ENCODE measurements around the gene DACT3. TPM values are rescaled to one million over a fixed set of nuclear protein-coding genes. Genes with fewer than 3 reads are reported as not detected.
A peak's percentile ranks its signal among the peaks of the same experiment; 100 is the strongest.

The DACT3 gene
- total and polyA plus RNA-seq, 3 experiments from 2014 or later = 2.5 TPM; not detected in 1

DNA sequence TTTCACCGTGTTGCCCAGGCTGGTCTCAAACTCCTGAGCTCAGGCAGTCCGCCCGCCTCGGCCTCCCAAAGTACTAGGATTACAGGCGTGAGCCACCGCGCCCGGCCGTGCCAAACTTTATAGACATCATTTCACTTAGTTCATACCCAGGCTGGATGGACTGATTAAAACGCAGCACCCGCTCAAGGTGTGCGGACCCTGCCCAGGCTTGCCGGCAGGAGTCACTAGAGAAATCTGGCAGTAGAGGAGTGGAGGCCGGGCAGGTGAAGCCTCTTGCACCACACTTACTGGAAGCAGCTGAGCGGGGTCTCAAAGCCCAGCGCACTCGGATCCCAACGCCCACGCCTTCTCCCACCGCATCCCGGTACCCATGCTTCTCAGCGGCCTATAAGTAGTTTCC is 47.5 kb downstream of the DACT3 start:
- Histone ChIP-seq H3K9me3 (ENCODE audit: low read length) (no peaks in the 10 kb centered on the region), H3K27ac (ENCODE audit: low read depth, low read length) (no peak overlapping the region), H3K36me3 (ENCODE audit: insufficient read depth, low read length) (peaks cover 11% of the 10 kb centered on the region), H3K4me3 (ENCODE audit: low read length) (no peak overlapping the region), H3K27me3 (ENCODE audit: insufficient read depth, low read length, poor library complexity, severe bottlenecking) (no peaks in the 10 kb centered on the region), H3K4me1 (ENCODE audit: insufficient read depth, low read length) (peaks cover 74% of the 10 kb centered on the region)
- DNase-seq = peak in 1 of 5 donors; percentile 43
- ChIA-PET CTCF (interaction anchor here (0.6 to 4.9 kb wide), 18 partner anchors 9 to 255 kb away, joined by 3 to 66 read pairs (median 4); partner anchors contain the start of genes CALM3, DACT3 and PTGIR), POLR2A (interaction anchor here (1.4 to 1.5 kb wide), 2 partner anchors 12 to 48 kb away, joined by 3 to 10 read pairs; partner anchors contain the start of genes CALM3 and DACT3)
- Mint-ChIP-seq H3K9me3 (no peaks in the 10 kb centered on the region), H3K36me3 (peaks cover 0 to 24% (median 4%) of the 10 kb centered on the region in 3 donors), H3K27ac (peak overlapping the region in 7 of 8 donors; percentile 23 to 79 (median 71)), H3K4me3 (no peak overlapping the region), H3K27me3 (peaks cover 0 to 3% of the 10 kb centered on the region in 2 donors), H3K4me1 (peaks cover 42 to 55% (median 48%) of the 10 kb centered on the region in 3 donors)

DNA sequence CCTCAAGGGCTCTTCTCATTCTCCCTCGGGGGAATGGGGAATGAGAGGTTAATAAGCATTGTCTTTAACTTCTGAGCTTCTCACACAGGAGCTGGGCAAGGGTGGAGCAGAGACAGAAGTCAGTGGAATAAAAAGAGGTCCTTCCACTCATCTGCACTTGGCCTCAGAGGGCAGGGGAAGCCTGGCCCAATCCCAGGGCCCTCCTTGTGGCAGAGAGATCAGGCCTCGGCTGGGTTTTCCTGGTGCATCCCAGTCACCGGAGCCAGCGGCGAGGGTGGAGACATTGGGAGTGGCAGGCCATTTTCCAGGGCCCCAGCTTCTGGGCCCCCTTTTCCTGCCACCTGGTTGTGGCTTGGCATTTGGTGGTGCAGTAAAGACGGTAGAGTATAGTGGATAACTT is 49.2 kb downstream of the DACT3 start:
- peak overlapping the region; percentile 20 for H3K4me3 ChIP-seq (ENCODE audit: low read length)
- peak overlapping the region; percentile 87 to 97 (median 93) for H3K27ac Mint-ChIP-seq
- H3K9me3 ChIP-seq (ENCODE audit: low read length) = no peaks in the 10 kb centered on the region
- peaks cover 0 to 2% of the 10 kb centered on the region in 2 donors for H3K27me3 Mint-ChIP-seq
- peaks cover 61% of the 10 kb centered on the region for H3K4me1 ChIP-seq (ENCODE audit: insufficient read depth, low read length)
- H3K27me3 ChIP-seq (ENCODE audit: insufficient read depth, low read length, poor library complexity, severe bottlenecking) = no peaks in the 10 kb centered on the region
- H3K4me1 Mint-ChIP-seq = peaks cover 45 to 52% (median 51%) of the 10 kb centered on the region in 3 donors
- no peak overlapping the region for H3K27ac ChIP-seq (ENCODE audit: low read depth, low read length)
- H3K36me3 Mint-ChIP-seq = peaks cover 3 to 41% (median 10%) of the 10 kb centered on the region in 3 donors
- H3K36me3 ChIP-seq (ENCODE audit: insufficient read depth, low read length) = peaks cover 26% of the 10 kb centered on the region
- H3K4me3 Mint-ChIP-seq = peak overlapping the region; percentile 65 to 85 (median 71)
- ChIA-PET CTCF (interaction anchor here (0.7 to 4.9 kb wide), 12 partner anchors 9 to 146 kb away, joined by 3 to 66 read pairs (median 4); partner anchors contain the start of genes CALM3 and DACT3), POLR2A (interaction anchor here (1.1 to 3.9 kb wide), 4 partner anchors 10 to 102 kb away, joined by 4 to 52 read pairs (median 6); partner anchors contain the start of gene CALM3)
- peak in 2 of 5 donors; percentile 34 to 46 for DNase-seq
- no peaks in the 10 kb centered on the region for H3K9me3 Mint-ChIP-seq

DNA sequence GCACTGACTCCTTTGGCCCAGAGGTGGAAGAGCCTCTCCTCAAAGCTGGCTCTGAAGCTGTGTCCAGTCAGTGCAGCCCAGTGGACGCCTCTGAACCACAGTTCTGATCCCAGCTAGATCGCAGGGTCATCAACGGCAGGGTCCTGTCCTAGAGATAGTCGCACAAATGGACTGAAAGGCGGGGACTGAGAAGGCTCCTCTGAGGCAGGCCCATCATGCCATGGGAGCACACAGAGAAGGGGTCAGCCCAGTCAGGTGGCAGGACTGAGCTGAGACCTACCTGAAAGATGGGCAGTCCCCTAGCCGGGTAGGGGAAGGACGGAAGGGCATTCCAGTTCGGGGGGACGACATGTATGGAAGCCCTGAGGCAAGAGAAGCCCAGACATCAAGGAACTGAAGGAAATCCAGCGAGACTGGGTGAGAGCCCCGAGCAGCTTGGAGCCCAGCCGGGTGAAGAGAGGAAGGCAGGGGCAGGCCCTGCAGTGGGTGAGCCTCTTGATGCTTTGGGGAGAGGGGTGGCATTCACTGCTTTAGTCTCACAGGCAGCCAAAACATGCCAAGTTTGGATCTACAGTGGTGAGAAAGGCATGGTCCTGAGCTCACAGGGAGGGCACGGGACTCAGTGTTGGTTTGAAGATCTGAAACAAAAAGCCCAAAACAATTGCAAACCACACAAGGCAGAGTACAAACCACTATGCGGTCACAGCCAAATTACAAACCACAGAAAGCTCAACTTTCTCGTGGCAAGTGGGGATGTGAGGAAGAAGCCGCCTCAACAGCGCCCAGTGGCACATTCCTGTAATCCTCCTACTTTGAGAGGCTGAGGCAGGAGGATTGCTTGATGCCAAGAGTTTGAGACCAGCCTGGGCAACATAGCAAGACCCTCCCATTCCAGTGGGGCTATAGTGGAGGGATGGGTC is 49.9 kb downstream of the DACT3 start:
- peak overlapping the region; percentile 65 to 85 (median 75) for H3K4me3 Mint-ChIP-seq
- peaks cover 3 to 47% (median 15%) of the 10 kb centered on the region in 3 donors for H3K36me3 Mint-ChIP-seq
- CTCF ChIA-PET = interaction anchor here (0.7 to 4.9 kb wide), 7 partner anchors 9 to 118 kb away, joined by 3 to 66 read pairs (median 6); partner anchors contain the start of genes CALM3 and DACT3
- Histone ChIP-seq H3K4me3 (ENCODE audit: low read length) (peak overlapping the region; percentile 20), H3K27ac (ENCODE audit: low read depth, low read length) (no peak overlapping the region), H3K27me3 (ENCODE audit: insufficient read depth, low read length, poor library complexity, severe bottlenecking) (no peaks in the 10 kb centered on the region), H3K36me3 (ENCODE audit: insufficient read depth, low read length) (peaks cover 33% of the 10 kb centered on the region), H3K9me3 (ENCODE audit: low read length) (no peaks in the 10 kb centered on the region), H3K4me1 (ENCODE audit: insufficient read depth, low read length) (peaks cover 56% of the 10 kb centered on the region)
- POLR2A ChIA-PET = interaction anchor here (0.9 to 3.9 kb wide), 3 partner anchors 9 to 50 kb away, joined by 3 to 52 read pairs (median 4); partner anchors contain the start of genes CALM3 and DACT3
- DNase-seq = peak in 3 of 5 donors; percentile 23 to 58 (median 43)
- no peaks in the 10 kb centered on the region for H3K27me3 Mint-ChIP-seq
- peak overlapping the region; percentile 87 to 97 (median 93) for H3K27ac Mint-ChIP-seq
- H3K4me1 Mint-ChIP-seq = peaks cover 44 to 52% (median 48%) of the 10 kb centered on the region in 3 donors
- no peaks in the 10 kb centered on the region for H3K9me3 Mint-ChIP-seq

DNA sequence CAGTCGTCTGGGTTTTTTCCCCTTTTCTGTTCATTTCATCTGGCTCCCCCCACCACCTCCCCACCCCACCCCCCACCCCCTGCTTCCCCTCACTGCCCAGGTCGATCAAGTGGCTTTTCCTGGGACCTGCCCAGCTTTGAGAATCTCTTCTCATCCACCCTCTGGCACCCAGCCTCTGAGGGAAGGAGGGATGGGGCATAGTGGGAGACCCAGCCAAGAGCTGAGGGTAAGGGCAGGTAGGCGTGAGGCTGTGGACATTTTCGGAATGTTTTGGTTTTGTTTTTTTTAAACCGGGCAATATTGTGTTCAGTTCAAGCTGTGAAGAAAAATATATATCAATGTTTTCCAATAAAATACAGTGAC is 50.6 kb downstream of the DACT3 start:
- Histone ChIP-seq H3K4me1 (ENCODE audit: insufficient read depth, low read length) (peaks cover 52% of the 10 kb centered on the region), H3K4me3 (ENCODE audit: low read length) (peak overlapping the region; percentile 20), H3K9me3 (ENCODE audit: low read length) (no peaks in the 10 kb centered on the region), H3K36me3 (ENCODE audit: insufficient read depth, low read length) (peaks cover 40% of the 10 kb centered on the region), H3K27me3 (ENCODE audit: insufficient read depth, low read length, poor library complexity, severe bottlenecking) (no peaks in the 10 kb centered on the region), H3K27ac (ENCODE audit: low read depth, low read length) (no peak overlapping the region)
- H3K4me1 Mint-ChIP-seq = peaks cover 47 to 53% (median 52%) of the 10 kb centered on the region in 3 donors
- H3K27me3 Mint-ChIP-seq = no peaks in the 10 kb centered on the region
- peaks cover 3 to 53% (median 15%) of the 10 kb centered on the region in 3 donors for H3K36me3 Mint-ChIP-seq
- H3K4me3 Mint-ChIP-seq = peak overlapping the region in 4 of 7 donors; percentile 34 to 76 (median 68)
- no peaks in the 10 kb centered on the region for H3K9me3 Mint-ChIP-seq
- H3K27ac Mint-ChIP-seq = peak overlapping the region; percentile 87 to 97 (median 93)
- CTCF ChIA-PET = interaction anchor here (4.8 to 4.9 kb wide), 2 partner anchors 9 to 52 kb away, joined by 64 to 66 read pairs; partner anchors contain the start of genes CALM3 and DACT3
- POLR2A ChIA-PET = interaction anchor here (0.9 to 3.9 kb wide), 2 partner anchors 9 to 50 kb away, joined by 3 to 52 read pairs; partner anchors contain the start of genes CALM3 and DACT3
- peak in 1 of 5 donors; percentile 13 for DNase-seq

DNA sequence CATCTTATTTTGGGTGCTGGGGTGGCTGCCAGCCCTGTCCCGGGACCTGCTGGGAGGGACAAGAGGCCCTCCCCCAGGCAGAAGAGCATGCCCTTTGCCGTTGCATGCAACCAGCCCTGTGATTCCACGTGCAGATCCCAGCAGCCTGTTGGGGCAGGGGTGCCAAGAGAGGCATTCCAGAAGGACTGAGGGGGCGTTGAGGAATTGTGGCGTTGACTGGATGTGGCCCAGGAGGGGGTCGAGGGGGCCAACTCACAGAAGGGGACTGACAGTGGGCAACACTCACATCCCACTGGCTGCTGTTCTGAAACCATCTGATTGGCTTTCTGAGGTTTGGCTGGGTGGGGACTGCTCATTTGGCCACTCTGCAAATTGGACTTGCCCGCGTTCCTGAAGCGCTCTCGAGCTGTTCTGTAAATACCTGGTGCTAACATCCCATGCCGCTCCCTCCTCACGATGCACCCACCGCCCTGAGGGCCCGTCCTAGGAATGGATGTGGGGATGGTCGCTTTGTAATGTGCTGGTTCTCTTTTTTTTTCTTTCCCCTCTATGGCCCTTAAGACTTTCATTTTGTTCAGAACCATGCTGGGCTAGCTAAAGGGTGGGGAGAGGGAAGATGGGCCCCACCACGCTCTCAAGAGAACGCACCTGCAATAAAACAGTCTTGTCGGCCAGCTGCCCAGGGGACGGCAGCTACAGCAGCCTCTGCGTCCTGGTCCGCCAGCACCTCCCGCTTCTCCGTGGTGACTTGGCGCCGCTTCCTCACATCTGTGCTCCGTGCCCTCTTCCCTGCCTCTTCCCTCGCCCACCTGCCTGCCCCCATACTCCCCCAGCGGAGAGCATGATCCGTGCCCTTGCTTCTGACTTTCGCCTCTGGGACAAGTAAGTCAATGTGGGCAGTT is 51.2 kb downstream of the DACT3 start:
- Mint-ChIP-seq H3K9me3 (no peaks in the 10 kb centered on the region), H3K36me3 (peaks cover 3 to 59% (median 15%) of the 10 kb centered on the region in 3 donors), H3K27ac (peak overlapping the region in 7 of 8 donors; percentile 10 to 95 (median 61)), H3K27me3 (no peaks in the 10 kb centered on the region), H3K4me3 (peak overlapping the region in 1 of 7 donors; percentile 15), H3K4me1 (peaks cover 47 to 53% (median 53%) of the 10 kb centered on the region in 3 donors)
- H3K27ac ChIP-seq (ENCODE audit: low read depth, low read length) = no peak overlapping the region
- peaks cover 43% of the 10 kb centered on the region for H3K36me3 ChIP-seq (ENCODE audit: insufficient read depth, low read length)
- H3K4me1 ChIP-seq (ENCODE audit: insufficient read depth, low read length) = peaks cover 50% of the 10 kb centered on the region
- no peaks in the 10 kb centered on the region for H3K27me3 ChIP-seq (ENCODE audit: insufficient read depth, low read length, poor library complexity, severe bottlenecking)
- DNase-seq = peak in 1 of 5 donors; percentile 17
- ChIA-PET POLR2A (interaction anchor here (3.9 kb wide), 1 partner anchor 8 kb away, joined by 52 read pairs; the partner anchor contains the start of gene CALM3), CTCF (interaction anchor here (4.8 kb wide), 1 partner anchor 8 kb away, joined by 64 read pairs; the partner anchor contains the start of gene CALM3)
- no peaks in the 10 kb centered on the region for H3K9me3 ChIP-seq (ENCODE audit: low read length)
- no peak overlapping the region for H3K4me3 ChIP-seq (ENCODE audit: low read length)

DNA sequence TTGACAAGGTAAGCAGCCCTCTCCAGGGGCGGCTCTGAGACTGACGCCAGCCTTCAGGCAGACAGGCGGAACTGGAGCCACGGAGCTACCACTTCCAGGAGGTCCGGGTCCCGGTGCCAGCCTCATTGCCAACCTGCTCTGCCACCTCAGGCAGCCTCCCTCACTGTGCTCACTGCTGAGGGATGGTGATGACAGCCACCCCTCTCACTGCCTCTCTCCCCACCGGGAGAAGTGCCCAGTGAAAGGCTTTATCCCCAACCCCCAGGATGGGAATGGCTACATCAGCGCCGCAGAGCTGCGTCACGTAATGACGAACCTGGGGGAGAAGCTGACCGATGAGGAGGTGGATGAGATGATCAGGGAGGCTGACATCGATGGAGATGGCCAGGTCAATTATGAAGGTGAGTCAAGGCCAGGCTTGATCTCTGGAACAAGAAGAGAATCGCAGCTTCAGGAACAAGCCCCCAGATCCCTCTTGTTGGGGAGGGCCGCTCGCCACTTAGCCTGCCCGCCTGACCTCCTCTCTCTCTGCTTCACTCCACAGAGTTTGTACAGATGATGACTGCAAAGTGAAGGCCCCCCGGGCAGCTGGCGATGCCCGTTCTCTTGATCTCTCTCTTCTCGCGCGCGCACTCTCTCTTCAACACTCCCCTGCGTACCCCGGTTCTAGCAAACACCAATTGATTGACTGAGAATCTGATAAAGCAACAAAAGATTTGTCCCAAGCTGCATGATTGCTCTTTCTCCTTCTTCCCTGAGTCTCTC is 52.2 kb downstream of the DACT3 start:
- DNase-seq = no peak
- no peaks in the 10 kb centered on the region for H3K27me3 Mint-ChIP-seq
- H3K4me1 ChIP-seq (ENCODE audit: insufficient read depth, low read length) = peaks cover 47% of the 10 kb centered on the region
- H3K4me1 Mint-ChIP-seq = peaks cover 43 to 56% (median 52%) of the 10 kb centered on the region in 3 donors
- no peaks in the 10 kb centered on the region for H3K27me3 ChIP-seq (ENCODE audit: insufficient read depth, low read length, poor library complexity, severe bottlenecking)
- peaks cover 3 to 61% (median 15%) of the 10 kb centered on the region in 3 donors for H3K36me3 Mint-ChIP-seq
- peak overlapping the region in 4 of 8 donors; percentile 10 to 93 (median 42) for H3K27ac Mint-ChIP-seq
- ChIA-PET POLR2A (interaction anchor here (3.9 kb wide), 1 partner anchor 7 kb away, joined by 52 read pairs; the partner anchor contains the start of gene CALM3), CTCF (interaction anchor here (1.9 kb wide), 1 partner anchor 28 kb away, joined by 5 read pairs; no protein-coding TSS in a partner anchor)
- H3K9me3 ChIP-seq (ENCODE audit: low read length) = no peaks in the 10 kb centered on the region
- H3K4me3 Mint-ChIP-seq = peak overlapping the region in 1 of 7 donors; percentile 15
- H3K4me3 ChIP-seq (ENCODE audit: low read length) = no peak overlapping the region
- H3K9me3 Mint-ChIP-seq = no peaks in the 10 kb centered on the region
- peaks cover 43% of the 10 kb centered on the region for H3K36me3 ChIP-seq (ENCODE audit: insufficient read depth, low read length)
- no peak overlapping the region for H3K27ac ChIP-seq (ENCODE audit: low read depth, low read length)
